HG03196 (cell line): ENCODE data around the gene TRAPPC3.

Source experiments
- ATAC-seq: cut with Tn5 transposase; IDR thresholded peaks from one replicate; pipeline ENCODE4 v1.9.1; 2021; ENCODE audit not compliant: unreplicated experiment

TRAPPC3 gene

GRCh38 chr1:36087233-36088123 is 61.8 kb downstream of the TRAPPC3 start:
- no peak for ATAC-seq
